H9 (cell line): ENCODE measurements around the gene DBX2. TPM values are rescaled to one million over a fixed set of nuclear protein-coding genes. Genes with fewer than 3 reads are reported as not detected.

ENCODE experiments used
- DNase-seq: peaks from one replicate; pipeline ENCODE4 v3.0.0-alpha.2; 2017
- H2AFZ ChIP-seq: one replicate; pipeline ENCODE4 v1.6.1; 2013; ENCODE audit warnings: mild to moderate bottlenecking, low read length, control low read depth, moderate library complexity
- H2AK5ac ChIP-seq: 2 replicates; pipeline ENCODE4 v1.6.1; 2013; ENCODE audit warnings: low read length, control low read depth, mixed read lengths; ENCODE audit not compliant: insufficient read length
- H2BK120ac ChIP-seq: one replicate; pipeline ENCODE4 v1.6.1; 2013; ENCODE audit warnings: low read depth, mild to moderate bottlenecking, low read length, control low read depth, inconsistent platforms; ENCODE audit not compliant: poor library complexity, severe bottlenecking
- H2BK12ac ChIP-seq: 2 replicates; pipeline ENCODE4 v1.6.1; 2013; ENCODE audit warnings: low read length, control low read depth, mixed read lengths, low read depth; ENCODE audit not compliant: insufficient read length
- H2BK15ac ChIP-seq: 2 replicates; pipeline ENCODE4 v1.6.1; 2013; ENCODE audit warnings: low read depth, low read length, control low read depth
- H2BK20ac ChIP-seq: one replicate; pipeline ENCODE4 v1.6.1; 2013; ENCODE audit warnings: low read depth, mild to moderate bottlenecking, low read length, control low read depth, inconsistent platforms; ENCODE audit not compliant: poor library complexity, severe bottlenecking
- H2BK5ac ChIP-seq: 2 replicates; pipeline ENCODE4 v1.6.1; 2013; ENCODE audit warnings: low read length, control low read depth, mixed read lengths; ENCODE audit not compliant: insufficient read length
- H3K14ac ChIP-seq: 2 replicates; pipeline ENCODE4 v1.6.1; 2013; ENCODE audit warnings: low read length, control low read depth; ENCODE audit not compliant: insufficient read depth
- H3K18ac ChIP-seq: 2 replicates; pipeline ENCODE4 v1.6.1; 2013; ENCODE audit warnings: low read depth, mild to moderate bottlenecking, mixed read lengths, low read length, control low read depth; ENCODE audit not compliant: insufficient read length
- H3K23ac ChIP-seq: 2 replicates; pipeline ENCODE4 v1.6.1; 2013; ENCODE audit warnings: low read length, control low read depth, mixed read lengths, low read depth; ENCODE audit not compliant: insufficient read length
- H3K23me2 ChIP-seq: 2 replicates; pipeline ENCODE4 v1.6.1; 2013; ENCODE audit warnings: low read depth, mild to moderate bottlenecking, mixed read lengths, low read length, control low read depth; ENCODE audit not compliant: insufficient read length, poor library complexity, severe bottlenecking
- H3K27ac ChIP-seq: 2 replicates; pipeline ENCODE4 v1.5.1; 2013; ENCODE audit warnings: low read length, control low read depth, mixed read lengths, low read depth; ENCODE audit not compliant: insufficient read length
- H3K27me3 ChIP-seq: 2 replicates; pipeline ENCODE4 v1.6.1; 2013; ENCODE audit warnings: low read length, control low read depth, inconsistent platforms; ENCODE audit not compliant: insufficient read depth
- H3K4ac ChIP-seq: 2 replicates; pipeline ENCODE4 v1.6.1; 2013; ENCODE audit warnings: low read depth, mild to moderate bottlenecking, control low read depth, inconsistent platforms, low read length, moderate library complexity
- H3K4me1 ChIP-seq: 2 replicates; pipeline ENCODE4 v1.6.1; 2013; ENCODE audit warnings: low read length, control low read depth, inconsistent platforms; ENCODE audit not compliant: insufficient read depth
- H3K4me2 ChIP-seq: 2 replicates; pipeline ENCODE4 v1.6.1; 2013; ENCODE audit warnings: low read length, control low read depth, mixed read lengths; ENCODE audit not compliant: insufficient read length, insufficient read depth
- H3K56ac ChIP-seq: 2 replicates; pipeline ENCODE4 v1.6.1; 2013; ENCODE audit warnings: low read depth, mild to moderate bottlenecking, mixed read lengths, low read length, control low read depth; ENCODE audit not compliant: insufficient read length
- H3K79me1 ChIP-seq: 2 replicates; pipeline ENCODE4 v1.6.1; 2013; ENCODE audit warnings: low read depth, mild to moderate bottlenecking, moderate library complexity, low read length, control low read depth, inconsistent platforms; ENCODE audit not compliant: insufficient read depth, poor library complexity, severe bottlenecking
- H3K79me2 ChIP-seq: 2 replicates; pipeline ENCODE4 v1.6.1; 2013; ENCODE audit warnings: low read length, control low read depth, inconsistent platforms; ENCODE audit not compliant: insufficient read depth
- H3K9ac ChIP-seq: 2 replicates; pipeline ENCODE4 v1.6.1; 2013; ENCODE audit warnings: low read length, control low read depth, mixed read lengths; ENCODE audit not compliant: insufficient read length; ENCODE audit errors: extremely low read depth
- H3K9me3 ChIP-seq: one replicate; pipeline ENCODE4 v1.6.1; 2013; ENCODE audit warnings: low read depth, low read length, inconsistent platforms; ENCODE audit not compliant: control insufficient read depth
- H3T11ph ChIP-seq: one replicate; pipeline ENCODE4 v1.6.1; 2013; ENCODE audit warnings: mild to moderate bottlenecking, low read length, control low read depth, inconsistent platforms
- H4K20me1 ChIP-seq: one replicate; pipeline ENCODE4 v1.6.1; 2013; ENCODE audit not compliant: control insufficient read depth, insufficient read length, insufficient read depth
- H4K5ac ChIP-seq: 2 replicates; pipeline ENCODE4 v1.6.1; 2013; ENCODE audit warnings: low read depth, mild to moderate bottlenecking, mixed read lengths, low read length, control low read depth; ENCODE audit not compliant: insufficient read length
- H4K8ac ChIP-seq: replicated peaks from 2 replicates; pipeline ENCODE4 v1.6.1; 2013; ENCODE audit warnings: low read length, control low read depth, mixed read lengths, low read depth; ENCODE audit not compliant: insufficient read length
- H4K91ac ChIP-seq: 2 replicates; pipeline ENCODE4 v1.6.1; 2013; ENCODE audit warnings: low read depth, mild to moderate bottlenecking, moderate library complexity, mixed read lengths, low read length, control low read depth; ENCODE audit not compliant: insufficient read length
- H3K27ac Mint-ChIP-seq, 3 experiments: 2 replicates in 2 of 3; 3 replicates in 1 of 3; pipeline ENCODE4 v1.8.0; 2020 to 2021; ENCODE audit warnings: mixed read lengths in 3 of 3, mild to moderate bottlenecking in 1 of 3, moderate library complexity in 1 of 3
- H3K27me3 Mint-ChIP-seq: 2 replicates; pipeline ENCODE4 v1.8.0; 2021; ENCODE audit warnings: low read depth, mild to moderate bottlenecking, moderate library complexity, mixed read lengths
- H3K36me3 Mint-ChIP-seq, 3 experiments: 2 replicates in 2 of 3; 3 replicates in 1 of 3; pipeline ENCODE4 v1.8.0; 2020 to 2021; ENCODE audit warnings: low read depth in 3 of 3, mixed read lengths in 3 of 3; ENCODE audit not compliant: insufficient read depth in 1 of 3
- H3K4me1 Mint-ChIP-seq, 2 experiments: 2 replicates each; pipeline ENCODE4 v1.8.0; 2020; ENCODE audit warnings: mixed read lengths in 2 of 2
- H3K4me3 Mint-ChIP-seq, 2 experiments: 2 replicates in 1 of 2; 3 replicates in 1 of 2; pipeline ENCODE4 v1.8.0; 2020 to 2021; ENCODE audit warnings: mild to moderate bottlenecking in 2 of 2, mixed read lengths in 2 of 2, moderate library complexity in 1 of 2
- H3K9me3 Mint-ChIP-seq, 2 experiments: 2 replicates in 1 of 2; 3 replicates in 1 of 2; pipeline ENCODE4 v1.8.0; 2020; ENCODE audit warnings: mild to moderate bottlenecking in 2 of 2, mixed read lengths in 2 of 2, moderate library complexity in 1 of 2
- total RNA-seq: library from RNA; stranded (reverse); gene quantifications from 2 replicates; pipeline ENCODE4 v1.2.1, GENCODE V29; 2021
- TF ChIP-seq, protein P1 (sequence below): fragments of 200-600 bp; sonication (generic); conservative IDR thresholded peaks from 3 replicates; pipeline ENCODE4 v1.8.0; 2021; ENCODE audit warnings: antibody characterized with exemption, mild to moderate bottlenecking

DBX2 gene
- total RNA-seq, 1 experiment from 2014 or later, result not detected

DNA sequence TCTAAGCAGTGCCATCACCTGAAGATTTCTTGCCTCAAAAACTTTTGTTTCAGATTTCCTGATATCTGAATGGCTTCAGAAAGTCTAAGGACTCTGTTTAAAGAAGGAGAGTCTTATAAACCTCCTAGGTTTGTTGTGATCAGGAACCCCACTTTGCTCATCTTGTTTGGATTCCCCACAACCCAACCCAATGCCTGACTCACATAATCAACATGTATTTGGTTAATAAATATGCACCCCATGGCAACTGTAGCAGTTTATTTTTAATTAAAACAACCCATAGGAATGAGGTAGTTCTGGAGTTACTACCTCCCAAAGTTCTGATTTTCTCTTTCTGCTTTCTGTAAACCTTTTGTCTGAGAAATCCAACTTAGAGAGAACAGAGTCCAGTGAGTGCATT, 51.5 kb downstream of the DBX2 start:
- H2BK15ac ChIP-seq, result no peak overlapping the region
- no peak overlapping the region for H2BK120ac ChIP-seq
- H3K4me2 ChIP-seq, result no peak overlapping the region
- H2AK5ac ChIP-seq, result no peak overlapping the region
- TF ChIP-seq, protein P1, sequence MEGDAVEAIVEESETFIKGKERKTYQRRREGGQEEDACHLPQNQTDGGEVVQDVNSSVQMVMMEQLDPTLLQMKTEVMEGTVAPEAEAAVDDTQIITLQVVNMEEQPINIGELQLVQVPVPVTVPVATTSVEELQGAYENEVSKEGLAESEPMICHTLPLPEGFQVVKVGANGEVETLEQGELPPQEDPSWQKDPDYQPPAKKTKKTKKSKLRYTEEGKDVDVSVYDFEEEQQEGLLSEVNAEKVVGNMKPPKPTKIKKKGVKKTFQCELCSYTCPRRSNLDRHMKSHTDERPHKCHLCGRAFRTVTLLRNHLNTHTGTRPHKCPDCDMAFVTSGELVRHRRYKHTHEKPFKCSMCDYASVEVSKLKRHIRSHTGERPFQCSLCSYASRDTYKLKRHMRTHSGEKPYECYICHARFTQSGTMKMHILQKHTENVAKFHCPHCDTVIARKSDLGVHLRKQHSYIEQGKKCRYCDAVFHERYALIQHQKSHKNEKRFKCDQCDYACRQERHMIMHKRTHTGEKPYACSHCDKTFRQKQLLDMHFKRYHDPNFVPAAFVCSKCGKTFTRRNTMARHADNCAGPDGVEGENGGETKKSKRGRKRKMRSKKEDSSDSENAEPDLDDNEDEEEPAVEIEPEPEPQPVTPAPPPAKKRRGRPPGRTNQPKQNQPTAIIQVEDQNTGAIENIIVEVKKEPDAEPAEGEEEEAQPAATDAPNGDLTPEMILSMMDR, result no peak
- DNase-seq, result no peak
- no peak overlapping the region for H3T11ph ChIP-seq
- no peaks in the 10 kb centered on the region for H3K79me2 ChIP-seq
- no peak overlapping the region for H2BK20ac ChIP-seq
- H3K9me3 ChIP-seq, result no peaks in the 10 kb centered on the region
- H3K14ac ChIP-seq, result no peak overlapping the region
- Mint-ChIP-seq H3K4me1 (no peaks in the 10 kb centered on the region), H3K27me3 (0 out of 2 replicates have a peak, but pooled peaks cover 2% of the 10 kb centered on the region), H3K27ac (no peak overlapping the region), H3K36me3 (no peaks in the 10 kb centered on the region; a peak in 1 of 7 replicates), H3K4me3 (no peak overlapping the region), H3K9me3 (peaks cover 3 to 6% of the 10 kb centered on the region in 2 experiments; a peak in 2 of 5 replicates)
- H3K27me3 ChIP-seq, result no peaks in the 10 kb centered on the region
- no peak overlapping the region for H3K4ac ChIP-seq
- no peak overlapping the region for H3K18ac ChIP-seq
- H3K9ac ChIP-seq, result no peak overlapping the region
- no peak overlapping the region for H2BK12ac ChIP-seq
- no peak overlapping the region for H4K91ac ChIP-seq
- H4K5ac ChIP-seq, result no peak overlapping the region
- H2BK5ac ChIP-seq, result no peak overlapping the region
- no peaks in the 10 kb centered on the region for H4K20me1 ChIP-seq
- no peak overlapping the region for H3K27ac ChIP-seq
- no peaks in the 10 kb centered on the region for H3K23me2 ChIP-seq
- no peak overlapping the region for H3K23ac ChIP-seq
- no peaks in the 10 kb centered on the region for H3K79me1 ChIP-seq
- H3K56ac ChIP-seq, result no peak overlapping the region
- H3K4me1 ChIP-seq, result no peaks in the 10 kb centered on the region
- no peak overlapping the region for H4K8ac ChIP-seq
- H2AFZ ChIP-seq, result no peak overlapping the region
